MCF 10A (cell line): ENCODE measurements around the gene ACSL1. TPM values are rescaled to one million over a fixed set of nuclear protein-coding genes. Genes with fewer than 3 reads are reported as not detected.

Experiments used
- BruUV-seq: library from RNA; stranded (reverse); fragments of 400-500 nt; replicated peaks from 2 replicates; lab custom pipeline; 2021; lab: Mats Ljungman, UMichigan
- CTCF ChIA-PET: fragments of 300-600 bp; sonication (Branson Sonifier 250); formaldehyde crosslinking; extraction: SDS; loops from one replicate; lab custom pipeline; 2021; ENCODE audit warnings: antibody characterized with exemption, inconsistent platforms; lab: Yijun Ruan, JAX
- POLR2A ChIA-PET: fragments of 300-600, 350-650 bp; sonication (Branson Sonifier 250); formaldehyde crosslinking; extraction: SDS; loops from one replicate; lab custom pipeline; 2020; ENCODE audit warnings: antibody characterized with exemption, inconsistent platforms; lab: Yijun Ruan, JAX
- DNase-seq: peaks from one replicate; pipeline ENCODE4 v3.0.0-alpha.2; 2018; ENCODE audit not compliant: unreplicated experiment
- H3K27ac Mint-ChIP-seq: one replicate; pipeline ENCODE4 v1.8.0; 2022; ENCODE audit warnings: mild to moderate bottlenecking, low read depth, mixed read lengths; ENCODE audit not compliant: unreplicated experiment
- H3K27me3 Mint-ChIP-seq: one replicate; pipeline ENCODE4 v1.8.0; 2022; ENCODE audit warnings: mixed read lengths; ENCODE audit not compliant: insufficient read depth, unreplicated experiment
- H3K36me3 Mint-ChIP-seq: one replicate; pipeline ENCODE4 v1.8.0; 2022; ENCODE audit warnings: mild to moderate bottlenecking, moderate library complexity, mixed read lengths; ENCODE audit not compliant: insufficient read depth, unreplicated experiment
- H3K4me1 Mint-ChIP-seq: one replicate; pipeline ENCODE4 v1.8.0; 2022; ENCODE audit warnings: mixed read lengths; ENCODE audit not compliant: insufficient read depth, unreplicated experiment
- H3K4me3 Mint-ChIP-seq: one replicate; pipeline ENCODE4 v1.8.0; 2022; ENCODE audit warnings: mild to moderate bottlenecking, moderate library complexity, mixed read lengths; ENCODE audit not compliant: unreplicated experiment
- H3K9me3 Mint-ChIP-seq: one replicate; pipeline ENCODE4 v1.8.0; 2022; ENCODE audit warnings: mixed read lengths; ENCODE audit not compliant: unreplicated experiment
- intact Hi-C: fragments of 100-400 bp; cut with micrococcal nuclease; formaldehyde crosslinking; loops from 2 replicates; pipeline ENCODE4 v1.14.1; 2022
- total RNA-seq: library from RNA; stranded (reverse); gene quantifications from 2 replicates; pipeline ENCODE4 v1.2.3, GENCODE V29; 2022
- TF ChIP-seq, protein P1 (sequence below): fragments of 200-600 bp; IDR thresholded peaks from one replicate; pipeline ENCODE4 v1.8.0; 2022; ENCODE audit warnings: antibody characterized with exemption, mild to moderate bottlenecking; ENCODE audit not compliant: unreplicated experiment

The ACSL1 gene
- total RNA-seq, 1 experiment from 2014 or later = 105 TPM

DNA sequence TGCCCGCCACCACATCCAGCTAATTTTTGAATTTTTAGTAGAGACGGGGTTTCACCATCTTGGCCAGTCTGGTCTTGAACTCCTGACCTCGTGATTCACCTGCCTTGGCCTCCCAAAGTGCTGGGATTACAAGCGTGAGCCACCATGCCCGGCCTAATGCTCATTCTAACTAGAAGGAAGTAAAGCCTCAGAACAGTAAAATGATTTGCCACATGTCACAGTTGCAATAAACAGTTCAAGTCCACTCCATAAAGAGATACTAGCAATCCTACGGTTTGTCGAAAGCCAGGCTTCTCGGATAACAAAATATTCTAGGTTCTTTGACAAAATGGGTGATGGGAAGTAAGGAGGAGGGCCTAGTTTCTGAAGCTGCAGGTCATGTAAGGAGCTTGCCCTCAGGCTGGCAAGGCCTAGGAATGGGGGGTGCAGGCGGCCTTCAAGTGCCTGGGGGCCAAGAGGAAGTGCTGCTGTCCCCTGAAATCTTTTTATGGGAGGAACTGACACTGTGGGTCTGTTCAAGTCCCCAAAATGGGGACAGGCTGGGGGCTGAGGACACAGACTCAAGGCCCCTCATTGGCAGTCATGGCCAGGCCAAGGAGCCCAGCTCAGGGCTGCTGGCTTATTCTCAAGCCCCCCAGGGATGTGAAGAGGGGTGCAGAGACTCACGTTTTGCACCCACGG, 31.8 kb upstream of the ACSL1 start:
- CTCF ChIA-PET = no interaction called here
- Mint-ChIP-seq H3K4me3 (no peak overlapping the region), H3K9me3 (no peaks in the 10 kb centered on the region), H3K36me3 (no peaks in the 10 kb centered on the region), H3K27ac (no peak overlapping the region), H3K27me3 (no peaks in the 10 kb centered on the region), H3K4me1 (no peaks in the 10 kb centered on the region)
- intact Hi-C loops = no loop called here
- no peak for DNase-seq
- TF ChIP-seq, protein P1, sequence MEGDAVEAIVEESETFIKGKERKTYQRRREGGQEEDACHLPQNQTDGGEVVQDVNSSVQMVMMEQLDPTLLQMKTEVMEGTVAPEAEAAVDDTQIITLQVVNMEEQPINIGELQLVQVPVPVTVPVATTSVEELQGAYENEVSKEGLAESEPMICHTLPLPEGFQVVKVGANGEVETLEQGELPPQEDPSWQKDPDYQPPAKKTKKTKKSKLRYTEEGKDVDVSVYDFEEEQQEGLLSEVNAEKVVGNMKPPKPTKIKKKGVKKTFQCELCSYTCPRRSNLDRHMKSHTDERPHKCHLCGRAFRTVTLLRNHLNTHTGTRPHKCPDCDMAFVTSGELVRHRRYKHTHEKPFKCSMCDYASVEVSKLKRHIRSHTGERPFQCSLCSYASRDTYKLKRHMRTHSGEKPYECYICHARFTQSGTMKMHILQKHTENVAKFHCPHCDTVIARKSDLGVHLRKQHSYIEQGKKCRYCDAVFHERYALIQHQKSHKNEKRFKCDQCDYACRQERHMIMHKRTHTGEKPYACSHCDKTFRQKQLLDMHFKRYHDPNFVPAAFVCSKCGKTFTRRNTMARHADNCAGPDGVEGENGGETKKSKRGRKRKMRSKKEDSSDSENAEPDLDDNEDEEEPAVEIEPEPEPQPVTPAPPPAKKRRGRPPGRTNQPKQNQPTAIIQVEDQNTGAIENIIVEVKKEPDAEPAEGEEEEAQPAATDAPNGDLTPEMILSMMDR = no peak
- no TSS peak for BruUV-seq
- POLR2A ChIA-PET = interaction anchor here (0.7 to 0.9 kb wide), 2 partner anchors 12 to 207 kb away, joined by 3 to 4 read pairs; no protein-coding TSS in a partner anchor

DNA sequence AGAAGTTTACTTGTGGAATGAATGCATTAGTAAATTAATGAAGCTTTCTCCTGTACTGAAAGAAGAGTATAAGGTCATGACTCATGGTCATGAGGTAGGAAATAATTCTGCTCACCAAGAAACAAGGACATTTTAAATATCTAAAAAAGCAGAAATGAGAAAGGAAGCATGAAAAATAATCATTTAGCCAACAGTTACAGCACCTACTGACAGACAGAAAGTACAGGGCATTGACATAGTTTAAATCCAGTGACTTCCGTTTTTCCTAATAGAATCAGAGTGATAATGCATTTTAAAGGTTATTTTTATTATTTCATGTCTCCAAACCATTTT, 30.5 kb upstream of the ACSL1 start:
- H3K36me3 Mint-ChIP-seq = no peaks in the 10 kb centered on the region
- POLR2A ChIA-PET = interaction anchor here (0.9 kb wide), 1 partner anchor 11 kb away, joined by 4 read pairs; no protein-coding TSS in a partner anchor
- DNase-seq = no peak
- H3K9me3 Mint-ChIP-seq = no peaks in the 10 kb centered on the region
- no peaks in the 10 kb centered on the region for H3K4me1 Mint-ChIP-seq
- TF ChIP-seq, protein P1 = no peak
- no peak overlapping the region for H3K4me3 Mint-ChIP-seq
- no TSS peak for BruUV-seq
- intact Hi-C loops = no loop called here
- H3K27me3 Mint-ChIP-seq = no peaks in the 10 kb centered on the region
- no peak overlapping the region for H3K27ac Mint-ChIP-seq
- CTCF ChIA-PET = interaction anchor here (0.6 kb wide), 2 partner anchors 201 to 1918 kb away, joined by 4 read pairs; no protein-coding TSS in a partner anchor

DNA sequence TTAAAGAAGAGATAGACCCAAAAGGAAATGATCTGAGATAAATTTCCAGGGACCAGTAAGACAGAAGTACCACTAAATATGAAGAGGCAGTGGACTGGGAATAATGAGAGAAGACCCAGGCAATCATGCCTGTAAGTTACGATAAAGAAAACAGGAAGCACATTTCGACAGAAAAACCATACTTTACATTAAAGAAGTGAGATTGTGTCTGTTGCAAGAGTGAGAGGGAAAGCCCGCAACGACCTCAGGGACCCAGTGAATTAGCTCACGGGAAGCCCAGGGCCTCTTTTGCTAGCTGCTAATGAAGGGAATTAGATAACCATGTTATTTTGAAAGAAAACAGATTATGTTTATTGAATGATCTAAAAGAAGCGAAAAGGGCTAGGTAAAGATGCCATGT, 28.9 kb upstream of the ACSL1 start:
- intact Hi-C loops = no loop called here
- POLR2A ChIA-PET = interaction anchor here (0.7 to 1.3 kb wide), 2 partner anchors 9 to 1258 kb away, joined by 3 to 5 read pairs; no protein-coding TSS in a partner anchor
- H3K4me1 Mint-ChIP-seq = no peaks in the 10 kb centered on the region
- no peak overlapping the region for H3K4me3 Mint-ChIP-seq
- H3K9me3 Mint-ChIP-seq = no peaks in the 10 kb centered on the region
- TF ChIP-seq, protein P1 = no peak
- DNase-seq = no peak
- H3K27ac Mint-ChIP-seq = no peak overlapping the region
- BruUV-seq = no TSS peak
- CTCF ChIA-PET = interaction anchor here (0.6 to 0.8 kb wide), 2 partner anchors 9 to 65 kb away, joined by 3 read pairs; no protein-coding TSS in a partner anchor
- H3K27me3 Mint-ChIP-seq = no peaks in the 10 kb centered on the region
- H3K36me3 Mint-ChIP-seq = no peaks in the 10 kb centered on the region

DNA sequence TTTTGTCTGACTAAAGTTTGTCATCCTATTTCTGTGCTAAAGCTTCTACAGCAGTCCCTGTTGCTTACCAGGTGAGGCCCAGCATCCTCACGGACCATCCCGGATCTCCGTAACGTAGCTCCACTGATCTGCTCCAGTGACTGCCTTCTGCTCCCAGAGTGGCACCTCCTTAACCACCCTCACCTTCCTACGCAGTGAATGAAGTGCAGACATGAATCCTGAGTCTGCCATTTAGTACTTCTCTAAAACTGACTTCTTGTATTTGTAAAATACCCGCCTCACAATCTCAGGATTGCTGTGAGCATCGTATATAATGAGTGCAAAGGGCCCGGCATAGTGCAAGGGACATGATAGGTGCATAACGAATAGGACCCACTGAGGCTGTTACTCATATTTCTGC, 27.7 kb upstream of the ACSL1 start:
- Mint-ChIP-seq H3K9me3 (no peaks in the 10 kb centered on the region), H3K27me3 (no peaks in the 10 kb centered on the region), H3K36me3 (no peaks in the 10 kb centered on the region), H3K27ac (no peak overlapping the region), H3K4me3 (no peak overlapping the region), H3K4me1 (no peaks in the 10 kb centered on the region)
- no TSS peak for BruUV-seq
- intact Hi-C loops = no loop called here
- TF ChIP-seq, protein P1 = no peak
- ChIA-PET POLR2A (no interaction called here), CTCF (interaction anchor here (0.6 kb wide), 1 partner anchor 44 kb away, joined by 3 read pairs; no protein-coding TSS in a partner anchor)
- DNase-seq = no peak
